GM21529 (cell line): ENCODE results near the gene PAK6.

ENCODE experiments used
- ATAC-seq: cut with Tn5 transposase; IDR thresholded peaks from one replicate; pipeline ENCODE4 v1.9.1; 2021; ENCODE audit not compliant: unreplicated experiment

The PAK6 gene

DNA sequence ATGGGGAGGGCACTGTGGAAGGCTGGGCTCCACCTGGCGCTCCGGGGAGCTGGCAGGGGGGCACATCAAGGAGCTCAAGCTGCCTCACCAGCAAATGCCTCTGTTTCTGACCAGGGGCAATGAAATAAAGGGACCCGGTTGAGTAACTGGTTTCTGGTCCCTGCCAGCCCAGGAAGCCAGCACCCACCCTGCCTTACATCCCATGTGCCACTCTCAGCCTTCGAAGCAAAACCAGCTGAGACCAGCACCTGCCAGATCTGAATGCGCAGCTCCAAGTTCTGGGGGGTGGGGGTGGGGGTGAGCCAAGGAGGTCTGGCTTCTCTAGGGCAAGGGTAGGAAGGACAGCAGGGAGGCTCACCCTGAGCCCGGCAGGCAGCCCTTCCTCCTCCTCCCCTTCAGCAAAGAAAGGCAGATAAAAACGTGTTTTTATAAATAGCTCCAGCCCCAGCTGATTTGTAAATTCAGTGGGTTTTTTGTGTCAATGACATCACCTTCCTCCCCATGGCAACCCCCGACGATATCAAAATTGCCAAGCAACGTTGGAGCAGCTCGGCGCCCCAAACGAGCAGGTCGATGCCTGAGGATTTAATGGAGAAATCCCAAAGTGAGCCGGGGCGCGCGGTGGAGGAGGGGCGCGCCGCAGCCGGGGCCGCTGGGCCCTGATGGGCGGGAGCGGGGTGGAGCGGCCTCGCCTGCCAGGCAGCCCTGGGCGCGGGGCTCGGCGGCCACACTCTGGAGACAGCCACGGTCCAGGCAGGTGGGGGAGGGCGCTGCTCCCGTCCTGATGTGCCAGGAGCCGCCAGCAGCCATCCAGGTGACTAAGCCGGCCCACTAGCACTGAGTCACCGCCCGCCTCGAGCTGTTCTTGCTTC lies at the start of gene PAK6:
TSS of gene PAK6 (plus strand) at position 532 of the 872 bp plus-strand sequence. CDS start 25,723 bp downstream, outside the sequence.
- ATAC-seq = no peak

DNA sequence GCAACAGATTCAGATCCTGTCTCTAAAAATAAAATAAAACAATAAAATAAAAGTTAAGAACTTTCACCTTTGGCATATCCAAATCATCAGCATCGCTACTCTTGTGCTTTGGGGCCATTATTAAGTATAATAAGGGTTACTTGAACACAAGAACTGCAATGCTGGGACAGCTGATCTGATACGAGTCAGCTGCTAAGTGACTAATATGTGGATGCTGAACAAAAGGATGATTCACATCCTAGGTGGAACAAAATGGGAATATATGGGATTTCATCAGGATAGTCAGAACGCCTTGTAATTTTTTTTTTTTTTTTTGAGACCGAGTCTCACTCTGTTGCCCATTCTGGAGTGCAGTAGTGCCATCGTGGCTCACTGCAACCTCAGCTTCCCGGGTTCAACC lies 48.3 kb upstream of the PAK6 start:
- no peak for ATAC-seq

DNA sequence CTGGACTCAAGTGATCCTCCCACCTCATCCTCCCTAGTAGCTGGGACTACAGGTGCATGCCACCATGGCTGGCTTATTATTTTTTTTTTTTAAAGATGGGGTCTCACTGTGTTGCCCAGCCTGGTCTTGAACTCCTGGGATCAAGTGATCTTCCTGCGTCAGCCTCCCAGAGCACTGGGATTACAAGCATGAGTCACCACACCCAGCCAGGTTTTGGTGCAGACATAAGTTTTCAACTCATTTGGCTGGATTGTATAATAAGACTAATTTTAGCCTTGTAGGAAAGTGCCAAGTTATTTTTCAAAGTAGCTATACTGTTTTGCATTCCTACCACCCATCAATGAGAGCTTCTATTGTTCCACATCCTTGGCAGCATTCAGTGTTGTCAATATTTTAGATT lies 45.9 kb upstream of the PAK6 start:
- no peak for ATAC-seq

DNA sequence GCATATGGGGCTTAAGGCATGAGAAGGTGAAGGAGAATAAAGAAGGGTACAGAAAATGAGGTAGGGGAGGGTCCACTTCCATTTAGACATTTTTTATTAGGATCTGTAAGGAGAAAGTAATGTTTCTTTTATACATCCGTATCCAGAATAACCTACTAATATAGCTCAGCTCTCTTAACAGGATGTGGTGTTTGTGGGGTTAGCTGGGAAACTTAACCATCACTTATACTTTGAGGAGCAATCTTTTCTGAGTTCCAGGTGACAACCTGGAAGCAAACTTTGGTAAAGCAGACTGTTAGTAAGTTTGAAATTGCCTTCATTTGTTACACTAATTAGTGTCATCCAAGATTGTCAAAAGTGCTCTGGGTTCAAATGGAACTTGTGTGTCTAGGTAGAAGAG lies 41.4 kb upstream of the PAK6 start:
- no peak for ATAC-seq

DNA sequence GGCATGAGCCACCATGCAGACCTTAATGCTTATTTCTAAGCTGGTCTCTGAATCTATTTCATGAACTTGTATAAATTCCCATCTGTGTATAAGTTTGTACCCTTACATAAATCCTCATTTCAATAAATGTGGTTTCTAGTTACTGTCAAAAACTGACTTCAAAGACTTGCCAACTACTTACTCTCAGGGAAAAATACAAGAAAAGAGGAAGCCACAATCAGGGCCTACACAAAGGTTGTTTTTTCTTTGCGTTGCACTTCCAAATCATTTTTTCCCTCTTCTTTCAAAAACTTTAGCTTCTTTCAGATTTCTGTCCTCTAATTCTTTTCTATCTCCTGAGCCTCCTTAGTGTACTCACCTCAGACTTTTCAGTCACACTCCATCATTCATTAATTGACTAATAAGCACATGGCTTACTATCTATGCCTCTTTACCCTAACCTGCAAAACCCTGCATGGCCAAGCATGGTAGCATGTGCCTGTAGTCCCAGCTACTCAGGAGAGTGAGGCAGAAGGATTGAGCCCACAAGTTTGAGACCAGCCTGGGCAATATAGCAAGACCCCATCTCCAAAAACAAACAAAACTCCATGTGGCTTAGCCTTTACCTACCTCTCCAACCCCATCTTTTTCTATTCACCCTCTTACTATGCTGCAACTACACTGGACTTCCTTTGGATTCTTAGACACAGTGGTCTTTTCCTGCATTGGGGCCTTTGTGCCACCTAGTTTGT lies 40.3 kb upstream of the PAK6 start:
- ATAC-seq = no peak

DNA sequence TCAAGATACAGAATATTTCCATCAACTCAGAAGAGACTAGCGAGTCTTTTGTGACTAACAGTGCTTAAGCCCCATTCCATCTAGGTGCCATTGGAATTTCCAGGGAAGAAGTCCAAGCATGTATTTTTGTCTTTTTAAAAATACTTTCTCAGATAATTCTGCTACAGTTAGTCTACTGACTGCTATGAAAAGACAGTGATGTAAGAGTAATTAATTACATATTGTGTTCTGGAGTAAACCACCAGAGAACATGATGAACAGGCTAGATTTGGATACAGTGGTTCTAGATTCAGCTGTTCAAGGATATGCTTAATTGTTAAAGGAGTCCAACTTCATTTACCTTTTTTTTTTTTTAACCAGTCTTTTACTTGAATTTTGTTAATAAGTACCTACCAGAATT lies 34.8 kb upstream of the PAK6 start:
- no peak for ATAC-seq

DNA sequence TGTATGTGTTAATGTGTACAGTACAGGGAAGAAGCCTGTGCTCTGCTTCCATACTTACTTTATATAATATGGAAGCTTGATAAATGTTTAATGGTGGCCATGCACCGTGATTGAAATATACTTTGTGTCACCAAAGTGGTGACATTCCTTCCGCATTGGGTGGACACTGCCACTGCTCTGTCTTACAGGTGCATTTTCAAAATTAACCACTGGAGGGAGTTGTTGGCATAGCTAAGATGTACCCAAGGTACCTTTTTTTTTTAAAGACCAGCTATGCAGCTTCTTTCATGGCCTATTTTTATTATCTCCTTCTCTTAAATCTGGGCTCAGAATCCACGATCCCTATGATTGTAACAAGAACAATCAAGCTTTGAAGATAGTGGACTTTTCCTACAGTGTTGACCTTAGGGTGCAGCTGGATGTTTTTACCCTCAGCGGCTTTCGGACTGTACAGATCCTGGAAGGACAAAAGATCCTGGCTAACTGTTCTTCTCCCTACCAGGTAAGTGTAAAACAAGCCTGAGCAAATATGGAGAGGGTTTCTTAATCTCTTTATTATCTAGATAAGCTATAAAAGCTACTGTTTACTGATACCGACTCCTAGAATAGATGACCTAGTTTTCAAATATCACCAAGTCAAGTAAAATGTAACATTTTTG lies 21.6 kb upstream of the PAK6 start:
- peak; percentile 61 for ATAC-seq

DNA sequence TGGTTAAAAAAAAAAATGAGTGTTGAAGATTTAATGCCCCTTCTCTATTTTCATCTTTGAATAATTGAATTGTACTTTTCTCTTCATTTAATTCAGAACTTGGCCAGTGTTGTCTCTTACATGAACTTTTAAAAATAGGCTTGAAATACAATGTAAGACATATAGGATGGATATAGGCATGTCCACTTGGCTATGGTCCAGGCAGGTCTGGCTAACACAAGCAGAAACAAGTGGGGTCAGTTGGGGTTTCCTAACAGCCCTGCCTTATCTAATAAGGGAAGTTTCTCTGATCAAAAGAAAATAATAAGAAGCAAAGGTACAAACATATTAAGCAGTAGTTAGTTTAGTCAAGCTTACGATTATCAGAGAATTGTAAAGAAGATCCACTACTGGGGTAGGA lies 19.1 kb upstream of the PAK6 start:
- no peak for ATAC-seq

DNA sequence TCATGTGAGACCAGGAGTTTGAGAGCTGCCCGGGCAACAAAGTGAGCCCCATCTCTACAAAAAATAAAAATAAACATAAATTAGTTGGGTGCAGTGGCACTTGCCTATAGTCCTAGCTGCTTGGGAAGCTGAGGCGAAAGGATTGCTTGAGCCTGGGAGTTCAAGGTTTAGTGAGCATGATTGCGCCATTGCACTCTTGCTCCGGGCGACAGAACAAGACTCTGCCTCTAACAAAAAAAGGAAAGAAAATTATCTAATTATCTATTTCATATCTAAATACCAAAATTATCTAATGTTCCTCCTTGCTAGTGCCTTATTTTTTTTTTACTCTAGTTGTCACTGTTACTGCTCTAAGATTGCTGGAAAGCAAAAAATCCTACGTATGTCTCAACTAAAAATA lies 16.7 kb upstream of the PAK6 start:
- ATAC-seq = no peak

DNA sequence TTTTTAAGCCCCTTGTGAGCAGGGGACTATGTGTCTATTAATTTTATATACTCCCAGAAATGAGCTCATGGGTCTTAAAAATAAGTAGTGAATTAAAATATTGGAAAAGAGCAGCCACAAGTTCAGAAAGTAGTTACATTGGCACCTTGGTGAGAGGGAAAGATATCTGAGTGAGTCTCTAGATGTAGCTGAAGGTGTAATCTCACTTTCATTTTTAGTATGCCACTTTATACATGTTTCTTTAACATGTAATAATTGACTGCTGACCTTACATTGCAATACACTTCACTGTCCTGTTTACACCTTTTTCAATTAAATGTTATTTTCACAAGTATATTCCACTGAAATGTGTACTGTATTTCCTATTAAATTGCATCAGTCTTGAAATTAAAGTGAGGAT lies 12.1 kb upstream of the PAK6 start:
- no peak for ATAC-seq

DNA sequence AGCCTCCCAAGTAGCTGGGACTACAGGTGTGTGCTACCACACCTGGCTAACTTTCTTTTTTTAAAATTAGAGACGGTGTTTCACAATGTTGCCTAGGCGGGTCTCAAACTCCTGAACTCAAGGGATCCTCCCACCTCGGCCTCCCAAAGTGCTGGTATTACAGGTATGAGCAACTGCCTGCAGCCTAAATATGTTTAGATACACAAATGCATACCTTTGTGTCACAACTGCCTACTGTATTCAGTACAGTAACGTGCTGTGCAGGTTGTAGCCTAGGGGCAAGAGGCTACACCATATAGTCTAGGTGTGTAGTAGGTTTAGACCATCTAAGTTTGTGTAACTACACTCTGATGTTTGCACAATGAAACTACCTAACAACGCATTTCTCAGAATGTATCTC lies 9.5 kb upstream of the PAK6 start:
- no peak for ATAC-seq

DNA sequence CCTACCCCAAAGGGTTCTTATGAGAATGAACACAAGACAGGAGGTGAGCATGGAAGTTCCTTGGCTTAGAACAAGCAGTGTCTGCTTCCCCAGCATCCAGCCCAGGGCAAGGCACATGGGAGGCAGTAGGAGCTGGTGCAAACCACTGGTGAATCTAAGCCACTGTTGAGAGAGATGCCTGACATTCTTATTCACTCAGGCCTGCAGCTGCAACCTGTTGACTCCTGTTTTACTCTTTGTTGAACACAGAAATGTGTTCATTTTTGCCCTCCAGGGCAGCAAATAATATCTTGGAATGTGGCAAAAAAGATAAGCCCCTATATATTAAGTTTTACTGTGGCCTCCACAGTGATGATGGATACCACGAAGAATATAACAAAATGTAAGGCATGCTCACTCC lies 8.9 kb upstream of the PAK6 start:
- no peak for ATAC-seq

DNA sequence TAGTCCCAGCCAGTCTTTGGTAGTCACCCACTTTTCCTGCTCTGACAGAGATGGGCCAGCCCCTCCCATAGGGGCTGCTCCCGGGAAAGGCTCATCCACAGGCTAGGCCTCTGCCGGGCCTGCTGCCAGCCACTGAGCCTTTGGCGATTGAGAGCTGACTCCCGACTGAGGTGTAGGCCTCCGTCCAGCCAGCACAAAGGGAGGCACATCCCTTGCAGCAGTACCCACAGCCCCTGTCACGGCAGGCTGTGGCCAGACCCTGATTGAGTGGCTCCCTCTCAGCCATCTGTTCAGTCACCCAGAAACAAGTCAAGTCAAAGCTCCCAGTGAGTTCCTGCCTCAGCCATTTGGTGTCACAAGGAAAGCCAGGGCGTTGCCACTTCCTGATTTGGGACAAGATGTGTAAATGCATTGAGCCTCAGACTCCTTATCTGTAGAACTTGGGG lies 6.2 kb upstream of the PAK6 start:
- no peak for ATAC-seq

DNA sequence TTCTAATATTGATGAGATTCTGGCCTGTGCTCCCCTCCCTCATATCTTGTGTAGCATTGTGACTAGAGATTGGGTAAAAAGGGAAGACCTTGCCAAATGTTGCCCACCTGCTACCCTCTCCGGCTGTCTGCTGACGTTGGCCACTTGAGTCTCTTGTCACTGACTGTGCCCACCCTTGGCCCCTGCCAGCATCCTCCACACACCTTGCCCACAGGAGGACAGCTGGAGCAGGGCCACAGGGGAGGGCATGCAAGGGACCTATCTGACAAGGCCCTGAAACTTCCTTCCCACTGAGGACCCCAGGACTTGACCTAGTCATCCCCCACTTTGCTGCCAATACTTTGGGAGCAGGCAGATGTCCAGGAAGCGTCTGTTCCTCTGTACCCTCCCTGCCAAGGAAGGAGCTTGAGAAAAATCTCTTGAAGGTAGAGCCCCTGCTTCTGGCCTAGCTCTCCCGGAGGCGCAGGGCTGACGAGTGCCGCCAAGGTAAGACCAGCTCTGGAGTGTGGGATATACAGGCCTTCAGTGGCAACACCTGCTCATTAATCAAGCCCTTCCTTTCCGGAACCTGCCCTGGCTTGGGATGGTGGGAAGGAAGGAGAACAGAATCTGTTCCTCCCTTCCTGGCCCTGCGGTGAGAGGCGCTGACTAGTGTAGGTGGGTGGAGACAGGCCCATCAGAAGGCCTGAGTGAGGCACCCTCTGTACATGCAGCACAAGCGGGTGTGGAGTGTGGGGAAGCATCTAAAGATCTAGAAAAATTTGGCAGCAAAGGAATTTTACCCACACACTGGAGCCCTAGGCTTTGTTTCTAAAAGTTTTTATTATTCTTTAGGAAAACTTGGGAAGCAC lies 4.9 kb upstream of the PAK6 start:
- ATAC-seq = no peak

DNA sequence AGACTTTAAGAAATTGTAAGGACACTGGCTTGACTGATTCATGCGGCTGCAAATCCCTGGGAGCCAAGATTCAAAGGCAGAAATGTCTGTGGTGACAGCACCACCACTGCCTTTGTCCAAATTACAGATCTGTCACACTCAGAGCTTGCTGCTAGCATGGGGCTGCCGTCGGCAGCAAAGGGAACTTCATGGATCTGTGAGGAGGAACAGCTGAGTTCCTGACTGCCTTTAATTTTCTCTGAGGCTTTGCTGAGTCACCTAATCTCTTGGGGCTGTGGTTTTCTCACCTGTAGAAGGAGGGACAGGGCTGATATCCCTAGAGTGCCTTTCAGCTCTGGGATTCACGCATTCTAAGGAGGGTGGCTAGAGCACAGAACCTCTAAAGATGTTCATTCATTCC lies 4.1 kb upstream of the PAK6 start:
- ATAC-seq = no peak

DNA sequence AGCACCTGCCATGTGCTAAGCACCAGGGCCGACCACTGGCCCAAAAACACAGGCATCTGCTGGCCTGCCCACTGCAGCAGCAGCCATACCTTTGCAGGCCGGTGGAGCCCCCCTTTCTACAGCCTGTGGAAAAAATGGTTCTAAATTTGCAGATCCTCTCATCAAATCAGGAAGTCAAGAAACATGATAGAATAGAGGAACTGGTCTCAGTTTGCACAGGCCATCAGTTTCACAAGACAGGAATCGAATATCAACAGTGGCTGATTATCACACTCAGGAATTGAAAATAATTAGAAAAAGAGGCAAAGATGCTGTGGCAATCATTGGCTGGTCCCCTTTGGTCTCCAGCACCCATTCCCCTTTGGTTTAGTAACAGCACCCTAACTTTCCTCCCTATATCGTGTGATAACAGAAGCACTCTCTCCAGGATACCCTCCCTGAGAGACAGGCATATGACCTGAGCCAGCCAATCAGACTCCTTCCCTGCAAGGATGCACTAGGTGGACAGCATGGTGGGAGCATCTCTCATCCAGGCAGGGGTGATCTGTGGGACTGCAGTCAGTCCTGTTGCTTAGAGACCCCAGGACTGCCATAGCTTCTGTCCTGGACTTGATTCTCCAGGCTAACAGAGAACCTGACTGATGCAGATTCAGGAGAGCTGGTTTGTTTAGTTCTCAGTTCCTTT lies 3.5 kb upstream of the PAK6 start:
- no peak for ATAC-seq

DNA sequence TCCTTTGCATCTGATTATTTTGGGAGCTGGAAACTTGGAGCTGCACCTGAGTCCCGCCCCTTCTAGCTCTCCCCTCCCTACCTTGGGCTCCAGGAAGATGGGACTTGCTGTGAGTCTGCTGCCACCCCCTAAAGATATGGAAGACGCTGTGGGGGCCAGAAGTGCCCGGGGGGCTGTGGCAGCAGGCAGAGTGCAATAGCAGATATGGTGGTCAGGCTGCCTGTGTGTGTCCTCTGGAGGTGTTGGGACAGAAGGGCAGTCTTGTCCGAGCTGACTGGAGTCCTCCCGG lies 485 bp downstream of the PAK6 start:
- no peak for ATAC-seq

DNA sequence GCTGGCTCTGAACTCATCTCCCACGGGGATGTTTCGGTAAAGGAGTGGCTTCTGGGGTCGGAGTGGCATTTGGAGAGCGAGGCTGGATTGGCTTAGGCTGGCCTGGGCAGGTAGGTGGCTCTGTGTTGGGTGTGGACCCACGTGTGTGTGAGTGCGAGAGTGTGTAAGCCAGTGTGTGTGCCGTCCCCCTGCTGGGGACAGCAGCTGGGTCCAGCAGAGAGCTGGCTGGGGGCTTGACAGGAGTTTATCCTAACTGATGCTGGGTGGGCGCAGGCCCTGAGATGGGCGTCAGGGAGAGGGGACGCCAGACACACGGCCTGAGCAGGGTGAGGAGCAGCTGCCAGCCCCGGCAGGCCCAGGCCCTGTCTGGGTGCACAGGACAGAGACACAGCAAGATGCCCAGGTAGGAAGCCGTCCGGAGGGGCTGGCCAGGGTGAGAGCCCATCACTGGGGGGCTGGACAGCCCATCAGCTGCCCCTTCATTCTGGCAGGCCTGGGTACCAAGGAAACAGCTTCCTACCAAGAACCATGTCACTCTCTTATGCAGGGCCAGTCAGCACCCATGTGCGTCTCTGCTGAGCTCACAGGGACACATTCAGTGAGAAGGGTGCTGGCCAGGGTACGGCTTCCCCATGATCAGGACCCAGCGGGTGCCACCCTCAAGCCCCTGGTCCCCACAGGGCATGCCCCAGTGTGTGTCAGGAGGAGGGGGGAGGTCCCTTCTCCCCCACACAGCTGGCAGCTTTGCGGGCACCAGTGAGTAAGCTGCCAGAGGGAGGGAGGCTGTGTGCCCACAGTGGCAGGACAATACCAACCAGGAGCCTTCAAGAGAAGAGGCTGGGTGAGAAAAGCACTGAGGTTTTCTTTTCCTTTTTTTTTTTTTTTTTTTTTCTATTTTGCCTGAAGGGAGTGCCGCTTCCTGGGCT lies 1.1 kb downstream of the PAK6 start:
- no peak for ATAC-seq

DNA sequence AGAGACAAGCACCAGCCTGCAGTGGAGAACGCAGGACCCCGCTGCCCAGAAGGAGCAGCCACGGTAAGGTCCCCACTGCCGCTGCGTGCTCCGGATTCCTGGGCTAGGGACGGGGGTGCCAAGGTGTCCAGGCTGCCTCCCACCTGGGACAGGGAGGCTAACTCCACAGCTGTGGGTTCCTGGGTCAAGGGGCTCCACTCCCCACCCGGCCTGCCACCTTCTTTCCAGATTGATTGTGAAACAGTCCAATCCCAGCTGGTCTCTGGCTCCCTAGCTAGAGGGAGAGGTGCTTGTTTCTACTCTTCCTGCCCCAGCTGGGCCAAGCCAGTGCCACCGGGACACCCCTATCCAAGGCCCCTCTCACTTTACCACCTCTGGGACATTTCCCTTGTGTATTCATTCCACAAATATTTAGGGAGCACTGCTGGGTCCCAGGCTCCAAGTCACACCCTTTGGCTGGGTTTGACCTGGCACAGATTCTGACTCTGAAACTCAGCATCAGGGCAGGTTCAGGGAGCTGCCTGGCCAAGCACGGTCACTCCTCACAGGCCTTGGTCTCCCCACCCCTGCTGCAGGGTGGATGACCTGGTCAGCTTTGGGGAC lies 1.9 kb downstream of the PAK6 start:
- no peak for ATAC-seq
